HUES48 (cell line): ENCODE data around the gene SPSB1.

Experiments used
- H3K27ac ChIP-seq: one replicate; pipeline ENCODE4 v1.7.0; 2013; ENCODE audit warnings: low read depth, low read length, inconsistent platforms
- H3K27me3 ChIP-seq: 2 replicates; pipeline ENCODE4 v1.6.1; 2013; ENCODE audit warnings: mild to moderate bottlenecking, low read length; ENCODE audit not compliant: control insufficient read depth, insufficient read depth
- H3K36me3 ChIP-seq: 2 replicates; pipeline ENCODE4 v1.6.1; 2013; ENCODE audit warnings: low read length; ENCODE audit not compliant: control insufficient read depth, insufficient read depth
- H3K4me1 ChIP-seq: 2 replicates; pipeline ENCODE4 v1.6.1; 2013; ENCODE audit warnings: mild to moderate bottlenecking, low read length; ENCODE audit not compliant: control insufficient read depth, insufficient read depth
- H3K4me3 ChIP-seq: 2 replicates; pipeline ENCODE4 v1.5.1; 2013; ENCODE audit warnings: mild to moderate bottlenecking, low read depth, low read length
- H3K9ac ChIP-seq: 2 replicates; pipeline ENCODE4 v1.6.1; 2013; ENCODE audit warnings: mild to moderate bottlenecking, low read depth, low read length, moderate library complexity
- H3K9me3 ChIP-seq: 2 replicates; pipeline ENCODE4 v1.6.1; 2013; ENCODE audit warnings: low read length; ENCODE audit not compliant: control insufficient read depth, insufficient read depth

SPSB1 gene

DNA sequence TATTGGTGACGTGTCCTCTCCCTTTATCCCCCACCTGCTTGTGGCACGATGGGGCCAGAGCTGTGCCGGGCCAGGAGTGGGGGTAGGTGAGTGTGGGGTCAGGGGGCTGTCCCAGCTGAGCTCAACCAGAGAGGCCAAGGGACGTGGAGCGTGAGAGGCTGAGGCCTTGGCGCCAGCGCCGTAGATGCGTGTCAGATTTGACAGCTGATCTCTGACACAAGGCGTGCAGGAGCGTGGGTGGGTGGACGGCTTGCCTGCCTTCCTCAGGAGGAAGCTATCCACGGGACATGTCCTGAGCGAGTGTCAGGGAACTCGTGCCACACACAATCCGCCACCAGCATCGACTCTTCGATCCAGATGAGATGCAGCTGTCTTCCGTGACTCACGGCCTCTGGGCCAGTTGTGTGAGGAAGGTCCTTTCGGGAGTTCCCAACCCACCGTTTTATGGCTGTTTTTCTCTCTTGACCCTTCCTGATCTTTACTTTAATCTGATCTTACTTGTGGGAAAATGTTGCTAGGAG is 56.7 kb downstream of the SPSB1 start:
- H3K9me3 ChIP-seq: no peaks in the 10 kb centered on the region
- H3K9ac ChIP-seq: no peak overlapping the region
- no peaks in the 10 kb centered on the region for H3K36me3 ChIP-seq
- H3K4me3 ChIP-seq: no peak overlapping the region
- no peaks in the 10 kb centered on the region for H3K27me3 ChIP-seq
- H3K4me1 ChIP-seq: 0 out of 2 replicates have a peak, but pooled peaks cover 6% of the 10 kb centered on the region
- no peak overlapping the region for H3K27ac ChIP-seq

DNA sequence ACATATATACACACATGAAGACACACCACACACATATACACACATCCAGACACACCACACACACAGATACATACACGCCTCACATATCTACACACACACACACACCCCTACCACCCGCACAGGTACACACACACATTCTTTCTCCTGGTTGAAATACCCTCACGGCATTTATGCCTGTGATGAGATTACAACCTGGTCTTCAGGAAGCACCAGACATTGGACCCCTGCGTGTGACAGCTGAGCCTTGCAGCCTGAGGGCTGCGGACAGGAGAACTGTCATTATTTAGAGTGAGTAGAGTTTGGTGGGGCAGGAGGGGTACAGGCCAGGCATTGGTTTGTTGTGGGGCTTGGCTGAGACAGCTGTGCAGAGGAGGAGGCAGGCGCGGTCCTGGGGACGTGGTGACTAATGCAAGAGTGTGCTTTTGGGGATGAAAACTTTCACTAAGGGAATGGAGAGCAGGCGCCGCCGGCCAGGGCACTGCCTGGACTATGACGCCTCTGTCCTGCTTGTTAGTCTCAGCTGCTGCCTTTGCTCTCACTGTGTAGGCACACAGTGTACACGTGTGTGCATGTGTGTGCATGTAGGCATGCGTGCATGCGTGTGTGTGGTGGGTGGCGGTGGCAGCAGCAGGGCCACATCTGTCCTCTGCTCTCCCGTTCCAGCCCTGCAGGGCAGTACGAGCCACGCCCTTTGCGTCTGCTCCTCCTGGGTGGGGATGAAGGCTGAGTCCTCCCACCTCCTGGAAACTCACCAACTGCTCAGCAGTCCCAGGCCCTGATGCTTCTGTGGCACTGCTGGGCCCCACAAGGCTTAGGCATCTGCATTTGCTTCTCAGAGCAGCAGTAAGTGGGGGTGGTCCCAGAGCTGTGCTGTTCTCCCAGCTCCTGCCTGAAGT is 57.6 kb downstream of the SPSB1 start:
- H3K27ac ChIP-seq: no peak overlapping the region
- H3K9me3 ChIP-seq: no peaks in the 10 kb centered on the region
- no peak overlapping the region for H3K4me3 ChIP-seq
- no peaks in the 10 kb centered on the region for H3K36me3 ChIP-seq
- no peak overlapping the region for H3K9ac ChIP-seq
- 0 out of 2 replicates have a peak, but pooled peaks cover 6% of the 10 kb centered on the region for H3K4me1 ChIP-seq
- no peaks in the 10 kb centered on the region for H3K27me3 ChIP-seq

DNA sequence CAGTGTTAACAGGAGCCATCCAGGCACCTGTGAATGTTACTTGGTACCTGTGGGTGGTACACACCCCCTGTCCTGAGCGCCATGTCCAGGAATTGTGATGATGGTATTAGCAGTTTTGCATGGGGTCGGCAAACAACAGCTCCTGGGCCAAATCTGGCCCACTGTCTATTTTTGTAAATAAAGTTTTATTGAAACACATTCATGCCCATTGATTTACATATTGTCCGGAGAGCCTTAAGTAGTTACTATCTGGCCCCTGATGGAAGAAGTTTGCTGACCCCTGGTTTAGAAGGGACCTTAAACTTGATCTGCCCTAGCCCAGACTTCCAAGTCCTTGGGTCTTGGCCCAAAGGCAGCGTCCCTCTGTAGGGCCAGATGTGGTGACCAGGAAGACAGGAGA is 58.3 kb downstream of the SPSB1 start:
- Histone ChIP-seq H3K4me1 (0 out of 2 replicates have a peak, but pooled peaks cover 6% of the 10 kb centered on the region), H3K4me3 (no peak overlapping the region), H3K27me3 (no peaks in the 10 kb centered on the region), H3K9me3 (no peaks in the 10 kb centered on the region), H3K36me3 (no peaks in the 10 kb centered on the region; the same call in 1 of the 2 replicates), H3K9ac (no peak overlapping the region), H3K27ac (no peak overlapping the region)

DNA sequence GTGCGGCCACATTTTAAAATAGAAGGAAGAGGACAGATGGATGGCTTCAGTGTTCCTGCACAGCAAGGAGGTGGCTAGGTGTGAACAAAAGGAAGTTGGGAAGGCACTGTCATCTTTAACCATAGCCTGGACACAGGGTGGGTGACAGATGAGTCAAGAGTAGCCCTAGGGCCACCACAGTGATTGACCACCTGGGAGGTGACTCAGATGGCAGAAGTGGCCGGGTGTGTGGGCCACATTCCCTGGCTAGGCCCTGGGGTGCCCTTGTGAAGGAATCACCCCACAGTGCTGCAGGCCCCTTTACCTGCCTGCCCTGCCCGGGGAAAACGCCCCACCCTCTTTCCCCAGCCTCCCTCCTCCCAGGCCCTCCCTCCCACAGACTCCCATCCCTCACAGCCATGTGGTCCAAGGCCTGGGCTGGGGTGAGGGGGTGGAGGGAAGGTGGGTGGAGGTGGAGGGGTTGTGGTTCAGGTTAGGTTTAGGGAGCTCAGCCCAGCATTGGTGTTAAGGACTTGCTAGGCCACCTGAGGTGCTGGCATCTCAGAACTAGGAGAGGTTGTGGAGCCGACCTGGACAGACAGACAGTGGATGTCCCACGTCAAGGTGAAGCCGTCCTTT is 59.1 kb downstream of the SPSB1 start:
- H3K9me3 ChIP-seq: no peaks in the 10 kb centered on the region
- no peak overlapping the region for H3K4me3 ChIP-seq
- H3K27me3 ChIP-seq: no peaks in the 10 kb centered on the region
- no peaks in the 10 kb centered on the region; the same call in 1 of the 2 replicates for H3K36me3 ChIP-seq
- no peak overlapping the region for H3K9ac ChIP-seq
- H3K4me1 ChIP-seq: 0 out of 2 replicates have a peak, but pooled peaks cover 6% of the 10 kb centered on the region
- H3K27ac ChIP-seq: no peak overlapping the region

DNA sequence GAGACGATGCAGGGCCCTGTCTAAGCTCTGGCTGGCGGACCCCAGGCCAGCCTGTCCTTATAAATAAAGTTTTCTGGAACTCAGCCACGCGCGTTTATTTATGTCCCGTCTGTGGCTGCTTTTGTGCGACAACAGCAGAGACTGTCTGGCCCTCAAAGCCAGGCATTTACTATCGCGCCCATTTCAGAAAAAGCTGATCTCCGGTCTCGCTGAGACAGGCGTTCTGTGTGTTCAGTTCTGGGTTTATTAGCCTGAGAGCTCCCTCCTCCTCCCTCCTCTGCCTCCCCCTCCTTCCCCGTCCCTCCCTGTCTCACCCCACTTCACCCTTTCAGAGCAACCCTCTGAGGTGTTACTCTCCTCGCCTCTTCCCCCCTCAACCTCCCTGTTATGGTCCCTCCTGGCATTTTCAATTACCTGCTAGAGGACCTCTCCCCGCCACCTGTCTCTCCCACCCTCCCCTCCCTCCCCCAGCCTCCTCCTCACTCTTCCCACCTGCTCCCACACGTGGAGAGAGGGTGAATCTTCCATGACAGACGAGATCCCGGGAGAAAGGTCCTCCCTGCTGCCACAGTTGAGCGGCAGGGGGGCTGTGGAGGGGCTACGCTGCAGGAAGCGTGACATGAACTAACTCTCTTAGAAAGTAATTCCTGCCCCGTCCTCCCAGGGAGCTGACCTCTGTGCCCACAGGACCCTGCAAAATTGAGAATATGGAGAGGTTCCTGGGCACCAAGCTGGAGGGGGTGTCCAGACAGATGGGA is 59.9 kb downstream of the SPSB1 start:
- H3K36me3 ChIP-seq: no peaks in the 10 kb centered on the region; the same call in 1 of the 2 replicates
- no peaks in the 10 kb centered on the region for H3K9me3 ChIP-seq
- 0 out of 2 replicates have a peak, but pooled peaks cover under 1% of the 10 kb centered on the region for H3K4me1 ChIP-seq
- no peak overlapping the region for H3K27ac ChIP-seq
- H3K9ac ChIP-seq: no peak overlapping the region
- no peak overlapping the region for H3K4me3 ChIP-seq
- no peaks in the 10 kb centered on the region for H3K27me3 ChIP-seq

DNA sequence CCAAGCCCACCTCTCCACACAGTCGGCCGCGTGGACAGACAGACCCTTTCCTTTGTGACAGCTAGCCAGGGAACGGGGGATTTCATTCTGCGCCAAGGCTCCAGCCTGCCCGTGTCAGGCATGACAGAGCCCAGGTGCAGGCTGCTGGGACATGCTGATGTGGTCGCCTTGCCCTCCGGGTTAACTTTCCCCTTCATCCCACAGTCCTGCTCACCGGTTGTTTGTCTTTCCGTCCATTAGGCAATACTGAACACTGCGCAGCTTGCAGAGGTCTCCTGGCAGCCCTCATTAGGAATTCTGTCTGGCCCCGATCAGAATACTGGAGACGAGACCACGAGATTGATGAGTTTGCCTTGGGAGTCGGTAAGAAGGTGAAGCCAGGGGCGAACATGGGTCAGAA is 62.8 kb downstream of the SPSB1 start:
- Histone ChIP-seq H3K27me3 (no peaks in the 10 kb centered on the region), H3K9ac (no peak overlapping the region), H3K9me3 (no peaks in the 10 kb centered on the region), H3K36me3 (no peaks in the 10 kb centered on the region; the same call in 1 of the 2 replicates), H3K4me1 (no peaks in the 10 kb centered on the region), H3K27ac (no peak overlapping the region), H3K4me3 (no peak overlapping the region)

DNA sequence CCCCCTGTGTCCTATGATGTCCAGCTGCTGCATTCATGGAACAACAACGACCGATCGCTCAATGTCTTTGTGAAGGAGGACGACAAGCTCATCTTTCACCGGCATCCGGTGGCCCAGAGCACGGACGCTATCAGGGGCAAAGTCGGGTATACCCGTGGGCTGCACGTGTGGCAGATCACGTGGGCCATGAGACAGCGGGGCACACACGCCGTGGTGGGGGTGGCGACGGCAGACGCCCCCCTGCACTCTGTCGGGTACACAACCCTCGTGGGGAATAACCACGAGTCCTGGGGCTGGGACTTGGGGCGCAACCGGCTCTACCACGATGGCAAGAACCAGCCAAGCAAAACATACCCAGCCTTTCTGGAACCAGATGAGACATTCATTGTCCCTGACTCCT is 63.3 kb downstream of the SPSB1 start:
- H3K36me3 ChIP-seq: no peaks in the 10 kb centered on the region; the same call in 1 of the 2 replicates
- no peak overlapping the region for H3K9ac ChIP-seq
- H3K27ac ChIP-seq: no peak overlapping the region
- H3K27me3 ChIP-seq: no peaks in the 10 kb centered on the region
- H3K9me3 ChIP-seq: no peaks in the 10 kb centered on the region
- H3K4me1 ChIP-seq: no peaks in the 10 kb centered on the region
- H3K4me3 ChIP-seq: no peak overlapping the region

DNA sequence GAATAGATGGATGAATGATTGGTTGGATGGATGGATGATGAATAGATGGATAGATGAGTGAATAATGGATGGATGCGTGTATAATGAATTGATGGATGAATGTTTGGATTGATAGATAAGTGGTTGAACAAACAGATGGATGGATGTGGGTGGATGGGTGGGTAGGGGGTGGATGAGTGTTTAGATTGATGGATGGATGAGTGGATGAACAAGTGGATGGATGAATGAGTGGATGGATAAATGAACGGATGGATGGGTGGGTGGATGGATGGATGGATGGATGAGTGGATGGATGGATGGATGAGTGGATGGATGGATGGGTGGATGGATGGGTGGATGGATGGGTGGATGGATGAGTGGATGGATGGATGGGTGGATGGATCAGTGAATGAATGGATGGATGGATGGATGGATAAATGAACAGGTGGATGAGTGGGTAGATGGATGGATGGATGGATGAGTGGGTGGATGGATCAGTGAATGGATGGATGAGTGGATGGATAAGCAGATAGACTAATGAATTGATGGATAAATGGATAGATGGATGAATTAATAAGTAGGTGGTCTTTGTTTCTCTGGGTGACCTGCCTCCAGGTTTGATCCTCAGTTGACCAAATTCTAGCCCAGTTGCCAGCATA is 64.3 kb downstream of the SPSB1 start:
- H3K36me3 ChIP-seq: no peaks in the 10 kb centered on the region; the same call in 1 of the 2 replicates
- H3K4me3 ChIP-seq: no peak overlapping the region
- H3K27me3 ChIP-seq: no peaks in the 10 kb centered on the region
- no peak overlapping the region for H3K9ac ChIP-seq
- no peaks in the 10 kb centered on the region for H3K4me1 ChIP-seq
- no peaks in the 10 kb centered on the region for H3K9me3 ChIP-seq
- H3K27ac ChIP-seq: no peak overlapping the region

DNA sequence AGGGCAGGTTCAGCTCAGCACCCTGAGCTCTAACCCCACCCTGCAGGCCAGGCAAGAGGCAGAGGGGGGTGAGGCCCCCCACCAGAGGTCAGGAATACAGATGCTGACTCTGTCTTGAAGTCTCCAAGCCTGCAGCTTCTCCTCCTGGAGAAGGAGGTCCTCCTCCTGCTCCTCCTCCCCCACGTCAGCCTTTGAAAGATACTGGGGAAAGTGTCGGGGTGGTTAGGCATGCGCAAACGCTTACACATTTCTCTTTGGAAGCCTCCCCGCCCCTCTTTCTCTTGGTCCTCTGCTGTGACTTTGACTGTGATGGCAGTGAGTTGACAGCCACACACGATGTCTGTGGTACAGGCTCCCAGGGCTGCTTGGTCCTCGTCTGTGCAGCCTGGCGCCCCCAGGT is 65.3 kb downstream of the SPSB1 start:
- H3K36me3 ChIP-seq: no peaks in the 10 kb centered on the region; the same call in 1 of the 2 replicates
- no peaks in the 10 kb centered on the region for H3K4me1 ChIP-seq
- H3K9me3 ChIP-seq: no peaks in the 10 kb centered on the region
- H3K4me3 ChIP-seq: no peak overlapping the region
- H3K9ac ChIP-seq: no peak overlapping the region
- H3K27me3 ChIP-seq: no peaks in the 10 kb centered on the region
- H3K27ac ChIP-seq: no peak overlapping the region

DNA sequence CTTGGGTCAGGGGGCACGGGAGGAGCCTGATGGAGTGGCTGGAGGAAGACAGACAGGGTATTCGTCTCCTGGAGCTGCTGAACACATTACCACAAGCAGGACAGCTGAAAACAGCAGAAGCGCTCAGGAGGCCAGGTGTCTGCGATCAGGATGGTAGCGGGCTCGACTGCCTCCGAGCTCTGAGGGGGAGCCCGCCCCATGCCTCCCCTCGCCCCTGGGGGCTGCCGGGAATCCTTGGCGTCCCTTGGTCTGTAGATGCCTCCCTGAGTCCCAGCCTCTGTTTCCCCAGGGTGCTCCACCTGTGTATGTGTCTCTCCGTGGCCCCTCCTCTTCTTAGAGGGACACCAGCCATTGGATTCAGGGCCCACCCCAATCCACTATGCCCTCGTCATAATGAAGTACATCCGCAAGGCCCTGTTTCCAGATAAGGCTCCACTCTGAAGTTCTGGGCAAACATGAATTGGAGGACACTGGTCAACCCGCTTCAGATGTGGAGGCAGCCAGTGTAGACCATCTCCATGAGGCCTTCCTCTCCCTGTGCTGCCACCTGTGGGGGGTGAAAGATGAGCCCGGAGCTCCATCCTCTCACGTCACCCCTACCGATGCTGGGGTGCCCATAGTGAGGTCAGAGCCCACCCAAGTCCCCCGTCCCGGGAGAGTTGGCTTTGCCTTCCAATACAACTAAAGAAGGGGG is 67.8 kb downstream of the SPSB1 start:
- Histone ChIP-seq H3K36me3 (no peaks in the 10 kb centered on the region; the same call in 1 of the 2 replicates), H3K4me3 (no peak overlapping the region), H3K27ac (no peak overlapping the region), H3K9me3 (no peaks in the 10 kb centered on the region), H3K9ac (no peak overlapping the region), H3K27me3 (no peaks in the 10 kb centered on the region), H3K4me1 (no peaks in the 10 kb centered on the region)
